ENCODE results near the gene OPCML. TPM values are rescaled to one million over a fixed set of nuclear protein-coding genes. Genes with fewer than 3 reads are reported as not detected.

OPCML gene
- total and polyA plus RNA-seq, 2 donors (not counting 1 experiment from before 2014, with no cell fraction given), result not detected

GRCh38 chr11:133350045-133350444, 182.3 kb downstream of the OPCML start:
- intact Hi-C loops (cut with micrococcal nuclease), result no loop called here
- H2AFZ ChIP-seq (ENCODE audit: insufficient read depth, low read depth, low read length, poor library complexity, severe bottlenecking), result no peak overlapping the region
- ATAC-seq (ENCODE audit: low read depth), result no peak
- H3K27me3 Mint-ChIP-seq, result no peaks in the 10 kb centered on the region
- H3K4me1 Mint-ChIP-seq, result no peaks in the 10 kb centered on the region
- H3K9me3 ChIP-seq (ENCODE audit: control extremely low read depth in 1 of 3, control insufficient read depth in 2 of 3, insufficient read depth in 1 of 3, low read length in 2 of 3), result no peaks in the 10 kb centered on the region
- no peak overlapping the region for H3K27ac ChIP-seq (ENCODE audit: low read length in 2 of 2)
- no peak overlapping the region for H3K9ac ChIP-seq (ENCODE audit: low read length)
- ChIA-PET CTCF (no interaction called here), POLR2A (no interaction called here)
- 88% methylated on average over 1 of the region's 3 CpGs for WGBS (ENCODE audit: insufficient coverage)
- H3K27me3 ChIP-seq (replicated peaks in 1 of 4; ENCODE audit: control extremely low read depth in 1 of 4, control insufficient read depth in 3 of 4, insufficient read depth in 4 of 4, low read length in 3 of 4), result no peaks in the 10 kb centered on the region
- H3K4me2 ChIP-seq (replicated peaks; ENCODE audit: low read depth, low read length, poor library complexity, severe bottlenecking), result no peak overlapping the region
- no peak overlapping the region for H3K4me3 Mint-ChIP-seq
- no peak overlapping the region for H3K4me3 ChIP-seq (ENCODE audit: control extremely low read depth in 1 of 5, extremely low read depth in 1 of 5, insufficient read depth in 1 of 5, low read depth in 2 of 5, low read length in 4 of 5)
- H4K20me1 ChIP-seq (ENCODE audit: control insufficient read depth, insufficient read depth, low read length, poor library complexity, severe bottlenecking), result no peaks in the 10 kb centered on the region
- H3K27ac Mint-ChIP-seq, result no peak overlapping the region
- H3K9me3 Mint-ChIP-seq (ENCODE audit: insufficient read depth), result peaks cover 3% of the 10 kb centered on the region
- no peak for DNase-seq
- TF ChIP-seq EZH2 (IDR thresholded peaks at IDR 0.05; ENCODE audit: borderline replicate concordance, insufficient read depth, low read depth, low read length, poor library complexity, severe bottlenecking) (no peak), CTCF (IDR thresholded peaks at IDR 0.05) (no peak)
- no peaks in the 10 kb centered on the region for H3K79me2 ChIP-seq (ENCODE audit: control insufficient read depth, insufficient read depth, low read length)
- H3K4me1 ChIP-seq (ENCODE audit: control insufficient read depth in 2 of 2, insufficient read depth in 2 of 2, low read length in 2 of 2), result no peaks in the 10 kb centered on the region
- no peaks in the 10 kb centered on the region for H3K36me3 ChIP-seq (replicated peaks in 1 of 2; ENCODE audit: control extremely low read depth in 1 of 2, control insufficient read depth in 1 of 2, extremely low read depth in 1 of 2, insufficient read depth in 2 of 2, low read length in 1 of 2)

GRCh38 chr11:133347988-133348387, 184.3 kb downstream of the OPCML start:
- no peaks in the 10 kb centered on the region for H3K4me1 Mint-ChIP-seq
- 43% methylated on average over 1 of the region's 5 CpGs for WGBS (ENCODE audit: insufficient coverage)

More at GRCh38 chr11:133347988-133348387, 184.3 kb downstream of the OPCML start:
- Histone ChIP-seq H4K20me1 (ENCODE audit: control insufficient read depth, insufficient read depth, low read length, poor library complexity, severe bottlenecking) (no peaks in the 10 kb centered on the region), H2AFZ (ENCODE audit: insufficient read depth, low read depth, low read length, poor library complexity, severe bottlenecking) (no peak overlapping the region), H3K4me3 (ENCODE audit: control extremely low read depth in 1 of 5, extremely low read depth in 1 of 5, insufficient read depth in 1 of 5, low read depth in 2 of 5, low read length in 4 of 5) (no peak overlapping the region), H3K27ac (ENCODE audit: low read length in 2 of 2) (no peak overlapping the region), H3K27me3 (replicated peaks in 1 of 4; ENCODE audit: control extremely low read depth in 1 of 4, control insufficient read depth in 3 of 4, insufficient read depth in 4 of 4, low read length in 3 of 4) (no peaks in the 10 kb centered on the region), H3K79me2 (ENCODE audit: control insufficient read depth, insufficient read depth, low read length) (no peaks in the 10 kb centered on the region), H3K4me2 (replicated peaks; ENCODE audit: low read depth, low read length, poor library complexity, severe bottlenecking) (no peak overlapping the region), H3K9me3 (ENCODE audit: control extremely low read depth in 1 of 3, control insufficient read depth in 2 of 3, insufficient read depth in 1 of 3, low read length in 2 of 3) (no peaks in the 10 kb centered on the region), H3K36me3 (replicated peaks in 1 of 2; ENCODE audit: control extremely low read depth in 1 of 2, control insufficient read depth in 1 of 2, extremely low read depth in 1 of 2, insufficient read depth in 2 of 2, low read length in 1 of 2) (no peaks in the 10 kb centered on the region), H3K4me1 (ENCODE audit: control insufficient read depth in 2 of 2, insufficient read depth in 2 of 2, low read length in 2 of 2) (no peaks in the 10 kb centered on the region), H3K9ac (ENCODE audit: low read length) (no peak overlapping the region)
- Mint-ChIP-seq H3K27ac (no peak overlapping the region), H3K9me3 (ENCODE audit: insufficient read depth) (no peaks in the 10 kb centered on the region), H3K4me3 (no peak overlapping the region), H3K27me3 (no peaks in the 10 kb centered on the region)
- ATAC-seq (ENCODE audit: low read depth), result no peak
- ChIA-PET CTCF (no interaction called here), POLR2A (no interaction called here)
- no peak for DNase-seq
- TF ChIP-seq EZH2 (IDR thresholded peaks at IDR 0.05; ENCODE audit: borderline replicate concordance, insufficient read depth, low read depth, low read length, poor library complexity, severe bottlenecking) (no peak), CTCF (IDR thresholded peaks at IDR 0.05) (no peak)
- intact Hi-C loops (cut with micrococcal nuclease), result no loop called here
